ENCODE measurements around the gene HEBP2. TPM values are rescaled to one million over a fixed set of nuclear protein-coding genes. Genes with fewer than 3 reads are reported as not detected.

Gene HEBP2
- total and polyA plus RNA-seq, 2 of the 4 experiments (the other 2 are of a cell fraction) = 3.9 to 6.1 TPM

GRCh38 chr6:138465007-138465645, 61.1 kb downstream of the HEBP2 start:
- Histone ChIP-seq H3K9me1 (ENCODE audit: insufficient read depth, low read length) (peaks cover 10% of the 10 kb centered on the region), H3K27me3 (ENCODE audit: control insufficient read depth, insufficient read depth, low read length) (no peaks in the 10 kb centered on the region), H2AK9ac (replicated peaks; ENCODE audit: low read depth, low read length, poor library complexity) (no peak overlapping the region), H2AK5ac (ENCODE audit: low read depth, low read length) (peak overlapping the region; percentile 75), H3K14ac (replicated peaks; ENCODE audit: low read depth, low read length) (peak overlapping the region; percentile 55), H3K9ac (ENCODE audit: low read depth, low read length) (peak overlapping the region; percentile 45; the same call in 1 of the 2 replicates), H3K4ac (ENCODE audit: low read depth, low read length) (peak overlapping the region; percentile 74), H3K79me1 (ENCODE audit: low read depth in 1 of 2, low read length in 2 of 2) (peaks cover 0 to 18% of the 10 kb centered on the region in 2 experiments; a peak in 3 of 4 replicates), H2BK5ac (ENCODE audit: low read depth, low read length, poor library complexity, severe bottlenecking) (peak overlapping the region; percentile 94), H4K91ac (ENCODE audit: insufficient read depth, low read depth, low read length) (peak overlapping the region; percentile 63), H4K5ac (ENCODE audit: low read depth, low read length) (peak overlapping the region; percentile 14; the same call in 1 of the 2 replicates), H4K8ac (ENCODE audit: low read depth in 2 of 2, low read length in 2 of 2) (peak overlapping the region in 1 of 2 experiments; percentile 85; a peak in 3 of 4 replicates), H3K4me2 (ENCODE audit: low read depth, low read length) (peak overlapping the region; percentile 85; the same call in 1 of the 2 replicates), H3K27ac (ENCODE audit: insufficient read depth, low read length) (peak overlapping the region; percentile 55), H3K36me3 (ENCODE audit: control insufficient read depth, insufficient read depth, low read length) (no peaks in the 10 kb centered on the region), H2AFZ (replicated peaks; ENCODE audit: low read length, poor library complexity) (peak overlapping the region; percentile 81), H2BK120ac (ENCODE audit: low read depth, low read length) (peak overlapping the region; percentile 91), H2BK20ac (ENCODE audit: low read depth, low read length) (peak overlapping the region; percentile 92), H3K4me3 (ENCODE audit: insufficient read depth, low read depth, low read length) (no peak overlapping the region), H3K18ac (ENCODE audit: low read depth, low read length) (peak overlapping the region; percentile 84; the same call in 1 of the 2 replicates), H3K23ac (ENCODE audit: low read depth, low read length) (peak overlapping the region; percentile 88), H4K20me1 (ENCODE audit: insufficient read depth, low read length) (no peaks in the 10 kb centered on the region), H3K4me1 (ENCODE audit: control insufficient read depth, insufficient read depth, low read length) (peaks cover 9% of the 10 kb centered on the region; the same call in 1 of the 2 replicates), H3K9me3 (ENCODE audit: control insufficient read depth, insufficient read depth, low read length) (no peaks in the 10 kb centered on the region), H3K56ac (ENCODE audit: extremely low read depth, insufficient read depth, low read length) (peak overlapping the region; percentile 92), H2BK15ac (ENCODE audit: low read depth, low read length) (peak overlapping the region; percentile 37; the same call in 1 of the 3 replicates)
- dilution Hi-C loops (cut with HindIII; ENCODE audit: low sequenced_read_pairs, unreplicated experiment) = no loop called here
- in situ Hi-C loops (cut with MboI; ENCODE audit: low sequenced_read_pairs) = no loop called here
- ATAC-seq (ENCODE audit: low read depth) (peak; percentile 98), DNase-seq (peak; percentile 98)
- WGBS, 2 experiments (ENCODE audit: extremely low coverage in 2 of 2, insufficient read length in 1 of 2) = no CpG with 5 or more reads among the region's 1 CpG
- peak; percentile 81 for TF ChIP-seq FOS (IDR thresholded peaks at IDR 0.05; ENCODE audit: low read depth, low read length)
- TF ChIP-seq USF2 (IDR thresholded peaks at IDR 0.05; ENCODE audit: low read depth, low read length) = no peak
- peak; percentile 76 for TF ChIP-seq CEBPB (IDR thresholded peaks at IDR 0.05; ENCODE audit: low read depth, low read length)
- TF ChIP-seq BHLHE40 (IDR thresholded peaks at IDR 0.05; ENCODE audit: low read depth, low read length) = 0 out of 2 replicates have a peak, but pooled peaks have one; percentile 4
- ChIA-PET CTCF (interaction anchor here (0.6 to 0.7 kb wide), 2 partner anchors 711 to 1553 kb away, joined by 3 to 4 read pairs; no protein-coding TSS in a partner anchor), POLR2A (ENCODE audit: unreplicated experiment) (interaction anchor here (0.6 to 0.7 kb wide), 2 partner anchors 17 to 132 kb away, joined by 3 to 11 read pairs; no protein-coding TSS in a partner anchor)
- no TSS peak for BruUV-seq (replicated peaks)
- intact Hi-C loops (cut with micrococcal nuclease) = no loop called here
